Retinal pigment epithelial cell (primary cell): ENCODE measurements around the gene WDR86.

ENCODE experiments used
- DNase-seq: peaks from one replicate; pipeline ENCODE4 v3.0.0-alpha.2; 2010; ENCODE audit warnings: low read depth
- H3K4me3 ChIP-seq: 2 replicates; pipeline ENCODE4 v1.5.1; 2011; ENCODE audit warnings: mild to moderate bottlenecking, low read length, control low read depth, moderate library complexity
- TF ChIP-seq, protein P1 (sequence below): conservative IDR thresholded peaks from 2 replicates; pipeline ENCODE4 v1.5.1; 2011; ENCODE audit warnings: low read depth, low read length, control low read depth, inconsistent platforms

The WDR86 gene

DNA sequence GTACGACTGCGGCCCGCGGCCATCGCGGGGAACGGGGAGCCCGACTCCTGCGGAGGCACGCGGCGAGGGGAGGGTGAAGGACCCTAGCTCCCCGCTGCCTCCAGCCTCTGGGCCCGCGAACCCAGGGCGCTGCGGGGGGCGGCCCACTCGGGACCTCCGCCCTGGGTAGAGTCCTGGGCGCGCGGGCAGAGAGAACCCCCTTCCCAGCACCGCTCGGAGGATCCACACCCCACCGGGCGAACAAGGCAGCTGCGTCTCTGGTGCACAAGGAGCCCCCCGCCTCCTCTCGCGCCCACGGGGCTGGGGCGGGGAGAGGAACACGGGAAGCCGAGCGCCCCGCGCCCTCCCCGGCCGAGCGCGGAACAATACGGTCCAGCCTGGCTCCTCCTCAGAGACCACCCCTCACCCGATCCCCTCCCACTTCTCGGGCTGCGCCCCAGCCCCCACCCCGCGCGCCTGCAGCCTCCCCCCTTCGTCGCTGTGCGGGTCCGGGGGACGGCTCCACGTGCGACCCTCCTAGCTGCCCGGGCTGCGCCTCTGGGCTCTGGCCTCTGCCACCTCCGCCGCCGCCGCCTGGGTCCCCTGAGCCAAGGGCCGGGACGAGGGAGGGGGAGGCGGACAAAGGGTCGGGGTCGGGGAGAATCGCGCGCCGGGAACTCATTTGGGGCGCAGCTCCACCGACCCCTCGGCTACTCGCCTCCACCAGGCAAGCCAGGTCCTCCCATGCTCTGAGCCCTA is at the start of gene WDR86:
WDR86 (minus strand) TSS at position 372 of the 738 bp plus-strand sequence. CDS start 449 bp downstream, outside the sequence.
- H3K4me3 ChIP-seq: peak within 1 kb of the TSS; percentile 77
- TF ChIP-seq, protein P1, sequence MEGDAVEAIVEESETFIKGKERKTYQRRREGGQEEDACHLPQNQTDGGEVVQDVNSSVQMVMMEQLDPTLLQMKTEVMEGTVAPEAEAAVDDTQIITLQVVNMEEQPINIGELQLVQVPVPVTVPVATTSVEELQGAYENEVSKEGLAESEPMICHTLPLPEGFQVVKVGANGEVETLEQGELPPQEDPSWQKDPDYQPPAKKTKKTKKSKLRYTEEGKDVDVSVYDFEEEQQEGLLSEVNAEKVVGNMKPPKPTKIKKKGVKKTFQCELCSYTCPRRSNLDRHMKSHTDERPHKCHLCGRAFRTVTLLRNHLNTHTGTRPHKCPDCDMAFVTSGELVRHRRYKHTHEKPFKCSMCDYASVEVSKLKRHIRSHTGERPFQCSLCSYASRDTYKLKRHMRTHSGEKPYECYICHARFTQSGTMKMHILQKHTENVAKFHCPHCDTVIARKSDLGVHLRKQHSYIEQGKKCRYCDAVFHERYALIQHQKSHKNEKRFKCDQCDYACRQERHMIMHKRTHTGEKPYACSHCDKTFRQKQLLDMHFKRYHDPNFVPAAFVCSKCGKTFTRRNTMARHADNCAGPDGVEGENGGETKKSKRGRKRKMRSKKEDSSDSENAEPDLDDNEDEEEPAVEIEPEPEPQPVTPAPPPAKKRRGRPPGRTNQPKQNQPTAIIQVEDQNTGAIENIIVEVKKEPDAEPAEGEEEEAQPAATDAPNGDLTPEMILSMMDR: no peak
- DNase-seq: no peak

GRCh38 chr7:151457534-151457933 is 47.7 kb upstream of the WDR86 start:
- no peak for DNase-seq
- TF ChIP-seq, protein P1: no peak
- no peak overlapping the region for H3K4me3 ChIP-seq

- TF ChIP-seq, protein P1: no peak
- no peak for DNase-seq
Measured at GRCh38 chr7:151456782-151457181, 46.9 kb upstream of the WDR86 start.

GRCh38 chr7:151456276-151456675 is 46.4 kb upstream of the WDR86 start:
- TF ChIP-seq, protein P1: no peak
- DNase-seq: no peak
- no peak overlapping the region for H3K4me3 ChIP-seq

More at GRCh38 chr7:151456782-151457181, 46.9 kb upstream of the WDR86 start:
- no peak overlapping the region for H3K4me3 ChIP-seq

- TF ChIP-seq, protein P1: no peak
- no peak overlapping the region for H3K4me3 ChIP-seq
- DNase-seq: no peak
Measured at GRCh38 chr7:151455690-151456089, 45.9 kb upstream of the WDR86 start.

GRCh38 chr7:151454932-151455530 is 45.2 kb upstream of the WDR86 start:
- TF ChIP-seq, protein P1: no peak
- H3K4me3 ChIP-seq: no peak overlapping the region
- DNase-seq: no peak

DNA sequence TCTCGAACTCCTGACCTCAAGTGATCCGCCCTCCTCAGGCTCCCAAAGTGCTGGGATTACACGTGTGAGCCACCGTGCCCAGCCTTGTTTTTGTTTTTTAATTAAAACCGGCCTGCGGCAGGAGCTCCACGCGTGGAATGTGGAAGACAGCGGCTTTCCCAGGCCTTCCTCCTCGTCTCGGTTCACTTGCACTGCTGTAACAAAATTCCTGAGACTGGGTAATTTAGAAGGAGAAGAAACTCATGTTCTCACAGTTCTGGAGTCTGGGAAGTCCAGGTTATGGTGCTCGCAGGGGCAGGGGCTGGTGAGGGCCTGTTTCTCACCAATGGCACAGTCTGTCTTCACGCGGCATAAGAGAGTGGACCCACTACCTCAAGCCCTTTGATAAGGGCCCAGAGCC is 44.5 kb upstream of the WDR86 start:
- no peak for DNase-seq
- TF ChIP-seq, protein P1: no peak
- no peak overlapping the region for H3K4me3 ChIP-seq
